Measurements from ENCODE around the gene PKD1. TPM values are rescaled to one million over a fixed set of nuclear protein-coding genes. Genes with fewer than 3 reads are reported as not detected.

PKD1 gene
- total and polyA plus RNA-seq, 7 donors: 10.6 to 372 (median 81.6) TPM

DNA sequence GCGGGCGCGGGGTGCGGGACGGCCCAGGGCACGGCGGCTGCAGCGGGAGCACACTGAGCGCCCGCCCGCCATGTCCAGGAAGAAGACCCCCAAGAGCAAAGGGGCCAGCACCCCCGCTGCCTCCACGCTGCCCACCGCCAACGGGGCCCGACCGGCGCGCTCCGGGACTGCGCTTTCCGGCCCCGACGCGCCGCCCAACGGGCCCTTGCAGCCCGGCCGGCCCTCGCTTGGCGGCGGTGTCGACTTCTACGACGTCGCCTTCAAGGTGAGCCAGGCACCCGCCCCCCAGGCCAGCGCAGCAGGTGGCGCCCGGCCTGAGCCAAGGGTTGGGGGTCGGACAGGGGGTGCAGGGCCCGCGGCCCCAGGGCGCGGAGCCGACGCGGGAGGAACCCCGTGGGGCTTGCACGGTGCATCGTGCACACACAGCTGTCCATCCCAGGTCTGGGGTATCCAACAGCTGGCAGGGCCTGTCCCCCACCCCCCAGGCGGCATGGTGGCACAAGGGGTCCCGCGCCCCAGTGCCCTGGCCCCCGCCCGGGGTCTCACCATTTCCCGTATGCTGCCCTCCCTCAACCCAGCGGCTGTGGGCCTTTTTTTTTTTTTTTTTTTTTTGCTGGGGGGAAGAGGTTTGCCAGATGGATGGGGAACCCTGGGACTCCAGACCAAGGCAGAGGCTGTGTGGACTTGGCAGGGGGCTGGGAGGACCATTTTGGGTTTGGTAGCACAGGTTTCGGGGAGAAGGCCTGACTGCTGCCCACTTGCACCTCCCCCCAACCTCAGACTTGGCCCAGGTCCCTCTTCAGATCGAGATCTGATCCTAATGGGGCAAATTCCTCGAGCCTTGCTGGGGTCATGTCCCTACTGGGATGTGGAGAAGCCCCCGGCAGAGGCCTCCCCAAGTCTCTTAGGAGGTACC lies 13.3 kb upstream of the PKD1 start:
- DNase-seq: no peak
- Histone ChIP-seq H3K9me3 (no peaks in the 10 kb centered on the region), H3K36me3 (peaks cover 0 to 8% (median 2%) of the 10 kb centered on the region in 4 donors), H3K4me3 (peak overlapping the region in 3 of 4 donors; percentile 42 to 55 (median 53)), H3K27ac (peak overlapping the region in 3 of 4 donors; percentile 52 to 76 (median 64)), H3K4me1 (peaks cover 0 to 63% (median 59%) of the 10 kb centered on the region in 4 donors), H3K27me3 (no peaks in the 10 kb centered on the region)
- TF ChIP-seq, protein P1, sequence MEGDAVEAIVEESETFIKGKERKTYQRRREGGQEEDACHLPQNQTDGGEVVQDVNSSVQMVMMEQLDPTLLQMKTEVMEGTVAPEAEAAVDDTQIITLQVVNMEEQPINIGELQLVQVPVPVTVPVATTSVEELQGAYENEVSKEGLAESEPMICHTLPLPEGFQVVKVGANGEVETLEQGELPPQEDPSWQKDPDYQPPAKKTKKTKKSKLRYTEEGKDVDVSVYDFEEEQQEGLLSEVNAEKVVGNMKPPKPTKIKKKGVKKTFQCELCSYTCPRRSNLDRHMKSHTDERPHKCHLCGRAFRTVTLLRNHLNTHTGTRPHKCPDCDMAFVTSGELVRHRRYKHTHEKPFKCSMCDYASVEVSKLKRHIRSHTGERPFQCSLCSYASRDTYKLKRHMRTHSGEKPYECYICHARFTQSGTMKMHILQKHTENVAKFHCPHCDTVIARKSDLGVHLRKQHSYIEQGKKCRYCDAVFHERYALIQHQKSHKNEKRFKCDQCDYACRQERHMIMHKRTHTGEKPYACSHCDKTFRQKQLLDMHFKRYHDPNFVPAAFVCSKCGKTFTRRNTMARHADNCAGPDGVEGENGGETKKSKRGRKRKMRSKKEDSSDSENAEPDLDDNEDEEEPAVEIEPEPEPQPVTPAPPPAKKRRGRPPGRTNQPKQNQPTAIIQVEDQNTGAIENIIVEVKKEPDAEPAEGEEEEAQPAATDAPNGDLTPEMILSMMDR (IDR thresholded peaks at IDR 0.05): no peak
- TF ChIP-seq POLR2AphosphoS5 (IDR thresholded peaks at IDR 0.05) (no peak), EP300 (IDR thresholded peaks at IDR 0.05) (no peak), POLR2A (IDR thresholded peaks at IDR 0.05) (no peak)
- intact Hi-C loops (cut with DNase I): no loop called here
- WGBS, 2 donors: 2% methylated on average over 62 of the region's 62 CpGs

DNA sequence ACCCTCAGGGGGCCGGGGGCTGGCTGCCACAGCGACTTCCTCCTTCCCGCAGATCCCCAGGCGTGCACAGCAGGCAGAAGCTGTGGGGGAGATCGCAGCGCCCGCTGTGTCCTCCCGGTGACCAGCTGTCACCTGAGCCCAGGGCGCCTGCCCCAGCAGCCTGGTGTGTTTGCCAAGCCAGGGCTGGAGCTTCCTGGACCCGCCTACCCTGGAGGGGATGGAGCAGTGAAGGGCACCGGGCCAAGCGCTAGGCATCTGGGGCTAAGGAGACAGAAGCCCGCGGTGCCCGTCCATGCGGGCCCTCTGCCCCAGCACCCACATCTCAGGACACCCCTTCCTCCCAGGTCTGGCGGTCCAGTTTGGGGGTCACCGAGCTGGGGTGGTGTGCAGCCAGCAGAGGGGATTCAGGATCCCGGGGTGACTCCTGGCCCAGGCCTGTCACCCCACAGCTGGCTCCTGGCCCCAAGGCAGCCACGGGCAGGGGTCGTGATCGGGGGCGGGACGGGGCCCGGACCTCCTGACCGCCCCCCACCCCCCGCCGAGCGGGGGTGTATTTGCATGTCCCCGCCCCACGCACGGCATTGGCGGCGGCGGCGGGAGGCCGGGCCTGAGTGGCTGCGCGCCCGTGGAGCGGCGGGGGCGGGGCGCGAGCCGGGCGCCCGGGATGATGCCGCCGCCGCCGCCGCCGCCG lies 12.4 kb upstream of the PKD1 start, which contains the start of gene RAB26:
RAB26 (plus strand) TSS at position 645 of the 691 bp plus-strand sequence. CDS start 159 bp downstream, outside the sequence.
- 2 to 3% methylated on average over 55 of the region's 55 CpGs for WGBS, 2 donors
- no peaks in the 10 kb centered on the region for H3K27me3 ChIP-seq
- H3K36me3 ChIP-seq: peaks cover 0 to 8% (median 2%) of the 10 kb centered on the region in 4 donors
- H3K4me3 ChIP-seq: peak within 1 kb of the TSS; percentile 21 to 55 (median 48)
- DNase-seq: peak; percentile 93
- no peak for TF ChIP-seq POLR2A (IDR thresholded peaks at IDR 0.05)
- TF ChIP-seq EP300 (IDR thresholded peaks at IDR 0.05): peak in 1 of 4 donors; percentile 21
- TF ChIP-seq POLR2AphosphoS5 (IDR thresholded peaks at IDR 0.05): peak in 2 of 4 donors; percentile 33 to 34
- TF ChIP-seq, protein P1 (IDR thresholded peaks at IDR 0.05): no peak
- intact Hi-C loops (cut with DNase I): no loop called here
- peak within 1 kb of the TSS; percentile 75 to 82 (median 76) for H3K27ac ChIP-seq
- no peaks in the 10 kb centered on the region for H3K9me3 ChIP-seq
- H3K4me1 ChIP-seq: peaks cover 0 to 55% (median 51%) of the 10 kb centered on the region in 4 donors

DNA sequence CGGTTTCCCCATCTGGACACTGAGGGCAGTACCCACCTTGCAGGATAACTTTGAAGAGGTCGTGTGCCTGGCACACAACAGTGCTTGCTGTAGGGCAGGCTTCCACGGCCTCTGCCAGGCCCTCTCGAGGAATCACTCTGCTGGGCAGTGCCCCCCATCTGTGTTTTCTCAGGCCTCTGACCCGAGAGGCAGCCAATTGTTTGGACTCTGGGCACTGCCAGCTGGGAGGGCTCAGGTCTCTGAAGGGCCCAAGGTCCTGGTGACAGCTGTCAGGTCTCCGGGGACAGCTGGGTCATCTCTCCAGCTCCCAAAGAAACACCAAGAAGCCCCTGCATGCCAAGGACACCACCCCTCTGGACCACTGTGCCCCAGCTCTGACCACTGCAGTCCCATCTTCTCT lies 11.7 kb upstream of the PKD1 start:
- Histone ChIP-seq H3K9me3 (no peaks in the 10 kb centered on the region), H3K4me1 (peaks cover 0 to 47% (median 43%) of the 10 kb centered on the region in 4 donors), H3K36me3 (peaks cover 0 to 8% (median 2%) of the 10 kb centered on the region in 4 donors), H3K27ac (peak overlapping the region; percentile 75 to 82 (median 76)), H3K4me3 (no peak overlapping the region), H3K27me3 (no peaks in the 10 kb centered on the region)
- DNase-seq: no peak
- TF ChIP-seq POLR2AphosphoS5 (IDR thresholded peaks at IDR 0.05): no peak
- TF ChIP-seq, protein P1 (IDR thresholded peaks at IDR 0.05): no peak
- TF ChIP-seq POLR2A (IDR thresholded peaks at IDR 0.05): no peak
- TF ChIP-seq EP300 (IDR thresholded peaks at IDR 0.05): no peak
- intact Hi-C loops (cut with DNase I): no loop called here
- 51 to 76% methylated on average over 6 of the region's 6 CpGs for WGBS, 2 donors

DNA sequence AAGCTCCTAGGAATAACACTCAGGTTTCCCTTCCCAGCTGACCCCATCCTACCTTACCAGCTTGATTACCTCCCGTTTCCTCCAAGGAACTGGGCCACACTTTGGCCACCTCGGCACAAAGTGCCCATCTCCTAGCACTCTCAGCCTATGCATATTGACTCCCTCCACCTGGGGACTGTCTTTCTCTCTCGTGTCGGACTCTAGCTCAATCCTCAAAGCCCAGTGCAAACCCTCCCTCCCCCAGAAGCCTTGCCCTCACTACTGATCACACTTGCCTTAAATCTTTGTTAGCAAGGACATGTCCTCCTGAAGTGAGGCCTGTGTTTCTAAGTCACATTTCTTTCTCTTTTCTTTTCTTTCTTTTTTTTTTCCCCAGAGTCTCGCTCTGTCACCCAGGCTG lies 10.1 kb upstream of the PKD1 start:
- 89 to 90% methylated on average over 5 of the region's 5 CpGs for WGBS, 2 donors
- no peak for DNase-seq
- peaks cover 0 to 32% (median 28%) of the 10 kb centered on the region in 4 donors for H3K4me1 ChIP-seq
- no peak overlapping the region for H3K27ac ChIP-seq
- no peak for TF ChIP-seq POLR2AphosphoS5 (IDR thresholded peaks at IDR 0.05)
- TF ChIP-seq POLR2A (IDR thresholded peaks at IDR 0.05): no peak
- no peak for TF ChIP-seq EP300 (IDR thresholded peaks at IDR 0.05)
- TF ChIP-seq, protein P1 (IDR thresholded peaks at IDR 0.05): no peak
- H3K36me3 ChIP-seq: no peaks in the 10 kb centered on the region
- intact Hi-C loops (cut with DNase I): no loop called here
- H3K4me3 ChIP-seq: no peak overlapping the region
- no peaks in the 10 kb centered on the region for H3K27me3 ChIP-seq
- H3K9me3 ChIP-seq: no peaks in the 10 kb centered on the region

Measured in sigmoid colon (tissue), 7 donors.